ENCODE results near the gene ZC2HC1B. TPM values are rescaled to one million over a fixed set of nuclear protein-coding genes. Genes with fewer than 3 reads are reported as not detected.
A peak's percentile ranks its signal among the peaks of the same experiment; 100 is the strongest.
"Not testable (repeated sequence)": the region's sequence is repeated elsewhere in the genome, so short reads cannot be mapped to it uniquely, and the experiment has no call there.

The ZC2HC1B gene
- total RNA-seq, 1 experiment from 2014 or later = not detected

DNA sequence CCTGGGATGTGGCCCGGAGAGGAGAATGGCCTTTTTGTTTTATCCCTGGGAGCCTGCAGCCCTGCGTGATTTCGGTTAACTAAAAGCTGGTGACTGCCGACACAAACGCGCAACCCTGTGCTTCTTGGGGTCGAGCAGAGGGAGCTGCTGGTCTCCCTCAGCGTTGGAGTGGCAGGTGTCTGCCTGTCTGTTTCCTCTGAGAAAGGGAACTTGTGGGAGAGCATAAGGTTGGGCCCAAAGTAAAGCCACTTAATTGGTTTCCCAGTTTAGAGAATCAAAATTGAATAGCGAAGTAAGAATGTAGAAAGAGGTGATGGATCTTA is 20.6 kb upstream of the ZC2HC1B start:
- ChIA-PET CTCF (interaction anchor here (1.1 to 1.8 kb wide), 3 partner anchors 170 to 273 kb away, joined by 5 read pairs; no protein-coding TSS in a partner anchor), POLR2A (interaction anchor here (0.7 to 3.1 kb wide), 19 partner anchors 9 to 275 kb away, joined by 3 to 48 read pairs (median 4); partner anchors contain the start of genes PHACTR2, PLAGL1 and SF3B5)
- BruUV-seq (replicated peaks) = no TSS peak
- Mint-ChIP-seq H3K27ac (ENCODE audit: low read depth, unreplicated experiment) (peak overlapping the region; percentile 95), H3K36me3 (ENCODE audit: insufficient read depth, unreplicated experiment) (peaks cover 52% of the 10 kb centered on the region), H3K9me3 (ENCODE audit: unreplicated experiment) (no peaks in the 10 kb centered on the region), H3K4me1 (ENCODE audit: insufficient read depth, unreplicated experiment) (no peaks in the 10 kb centered on the region), H3K4me3 (ENCODE audit: unreplicated experiment) (peak overlapping the region; percentile 96), H3K27me3 (ENCODE audit: insufficient read depth, unreplicated experiment) (no peaks in the 10 kb centered on the region)
- TF ChIP-seq, protein P1, sequence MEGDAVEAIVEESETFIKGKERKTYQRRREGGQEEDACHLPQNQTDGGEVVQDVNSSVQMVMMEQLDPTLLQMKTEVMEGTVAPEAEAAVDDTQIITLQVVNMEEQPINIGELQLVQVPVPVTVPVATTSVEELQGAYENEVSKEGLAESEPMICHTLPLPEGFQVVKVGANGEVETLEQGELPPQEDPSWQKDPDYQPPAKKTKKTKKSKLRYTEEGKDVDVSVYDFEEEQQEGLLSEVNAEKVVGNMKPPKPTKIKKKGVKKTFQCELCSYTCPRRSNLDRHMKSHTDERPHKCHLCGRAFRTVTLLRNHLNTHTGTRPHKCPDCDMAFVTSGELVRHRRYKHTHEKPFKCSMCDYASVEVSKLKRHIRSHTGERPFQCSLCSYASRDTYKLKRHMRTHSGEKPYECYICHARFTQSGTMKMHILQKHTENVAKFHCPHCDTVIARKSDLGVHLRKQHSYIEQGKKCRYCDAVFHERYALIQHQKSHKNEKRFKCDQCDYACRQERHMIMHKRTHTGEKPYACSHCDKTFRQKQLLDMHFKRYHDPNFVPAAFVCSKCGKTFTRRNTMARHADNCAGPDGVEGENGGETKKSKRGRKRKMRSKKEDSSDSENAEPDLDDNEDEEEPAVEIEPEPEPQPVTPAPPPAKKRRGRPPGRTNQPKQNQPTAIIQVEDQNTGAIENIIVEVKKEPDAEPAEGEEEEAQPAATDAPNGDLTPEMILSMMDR (IDR thresholded peaks at IDR 0.05; ENCODE audit: unreplicated experiment) = no peak
- intact Hi-C loops (cut with micrococcal nuclease) = loop anchor here (1.0 to 10.0 kb wide), 3 partner anchors 161 to 268 kb away; partner anchors contain the start of genes PHACTR2 and PLAGL1
- DNase-seq (ENCODE audit: unreplicated experiment) = no peak

DNA sequence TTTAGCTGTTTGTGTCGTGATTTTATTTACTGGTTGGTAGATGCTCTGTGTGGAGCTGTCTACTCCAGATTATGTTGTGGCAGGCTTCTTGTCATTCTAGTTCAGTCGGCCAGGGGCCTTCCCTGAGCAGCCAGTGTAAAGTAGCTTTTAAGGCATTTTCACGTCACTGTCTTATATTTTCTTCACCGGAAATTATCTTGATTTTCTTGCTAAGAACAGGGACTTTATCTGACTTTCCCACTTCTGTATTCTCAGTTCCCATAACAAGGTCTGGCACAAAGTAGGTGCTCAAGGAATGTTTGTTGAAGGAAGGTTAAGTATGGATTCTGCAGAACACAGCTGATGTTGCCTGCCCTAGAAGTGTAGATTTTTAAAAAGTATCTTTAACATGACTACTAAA is 20.3 kb upstream of the ZC2HC1B start:
- BruUV-seq (replicated peaks) = no TSS peak
- peaks cover 55% of the 10 kb centered on the region for H3K36me3 Mint-ChIP-seq (ENCODE audit: insufficient read depth, unreplicated experiment)

DNA sequence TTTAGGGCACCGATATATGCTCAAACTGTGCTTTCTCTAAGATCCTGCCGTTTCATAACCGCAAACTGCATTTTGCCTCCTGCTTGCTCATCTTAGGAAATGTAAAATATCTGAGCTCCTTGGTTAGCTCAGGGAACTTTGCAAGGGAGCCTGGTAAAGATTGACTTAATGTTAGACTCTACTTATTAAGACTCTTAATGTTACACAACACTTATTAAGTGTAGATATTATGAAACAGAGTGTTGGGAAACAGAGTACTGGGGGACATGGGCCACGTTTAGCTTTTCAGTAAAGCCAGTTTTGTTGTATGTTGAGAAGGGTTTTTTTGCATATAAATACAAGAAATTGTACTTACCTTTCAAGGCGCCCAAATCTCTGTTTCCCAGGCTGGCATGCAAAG is 19.2 kb upstream of the ZC2HC1B start:
- Mint-ChIP-seq H3K4me1 (ENCODE audit: insufficient read depth, unreplicated experiment) (no peaks in the 10 kb centered on the region), H3K36me3 (ENCODE audit: insufficient read depth, unreplicated experiment) (peaks cover 65% of the 10 kb centered on the region), H3K27ac (ENCODE audit: low read depth, unreplicated experiment) (no peak overlapping the region), H3K27me3 (ENCODE audit: insufficient read depth, unreplicated experiment) (no peaks in the 10 kb centered on the region), H3K4me3 (ENCODE audit: unreplicated experiment) (no peak overlapping the region), H3K9me3 (ENCODE audit: unreplicated experiment) (no peaks in the 10 kb centered on the region)
- BruUV-seq (replicated peaks) = no TSS peak
- TF ChIP-seq, protein P1 (IDR thresholded peaks at IDR 0.05; ENCODE audit: unreplicated experiment) = no peak
- DNase-seq (ENCODE audit: unreplicated experiment) = no peak
- POLR2A ChIA-PET = interaction anchor here (1.5 to 3.1 kb wide), 3 partner anchors 9 to 167 kb away, joined by 4 to 48 read pairs (median 8); partner anchors contain the start of gene PHACTR2
- intact Hi-C loops (cut with micrococcal nuclease) = loop anchor here (10.0 kb wide), 1 partner anchor 160 kb away; the partner anchor contains the start of gene PLAGL1
- CTCF ChIA-PET = interaction anchor here (1.3 to 1.9 kb wide), 3 partner anchors 17 to 269 kb away, joined by 3 to 5 read pairs (median 5); no protein-coding TSS in a partner anchor

More for the DNA sequence above, 20.3 kb upstream of the ZC2HC1B start:
- H3K4me1 Mint-ChIP-seq (ENCODE audit: insufficient read depth, unreplicated experiment) = no peaks in the 10 kb centered on the region
- H3K9me3 Mint-ChIP-seq (ENCODE audit: unreplicated experiment) = no peaks in the 10 kb centered on the region
- H3K4me3 Mint-ChIP-seq (ENCODE audit: unreplicated experiment) = peak overlapping the region; percentile 96
- H3K27ac Mint-ChIP-seq (ENCODE audit: low read depth, unreplicated experiment) = peak overlapping the region; percentile 95
- ChIA-PET CTCF (interaction anchor here (1.1 to 1.9 kb wide), 4 partner anchors 18 to 273 kb away, joined by 3 to 5 read pairs (median 5); no protein-coding TSS in a partner anchor), POLR2A (interaction anchor here (0.7 to 3.1 kb wide), 14 partner anchors 9 to 624 kb away, joined by 3 to 48 read pairs (median 4); partner anchors contain the start of genes PHACTR2 and SF3B5)
- intact Hi-C loops (cut with micrococcal nuclease) = loop anchor here (10.0 kb wide), 1 partner anchor 161 kb away; the partner anchor contains the start of gene PLAGL1
- peak; percentile 10 for DNase-seq (ENCODE audit: unreplicated experiment)
- TF ChIP-seq, protein P1 (IDR thresholded peaks at IDR 0.05; ENCODE audit: unreplicated experiment) = no peak
- no peaks in the 10 kb centered on the region for H3K27me3 Mint-ChIP-seq (ENCODE audit: insufficient read depth, unreplicated experiment)

DNA sequence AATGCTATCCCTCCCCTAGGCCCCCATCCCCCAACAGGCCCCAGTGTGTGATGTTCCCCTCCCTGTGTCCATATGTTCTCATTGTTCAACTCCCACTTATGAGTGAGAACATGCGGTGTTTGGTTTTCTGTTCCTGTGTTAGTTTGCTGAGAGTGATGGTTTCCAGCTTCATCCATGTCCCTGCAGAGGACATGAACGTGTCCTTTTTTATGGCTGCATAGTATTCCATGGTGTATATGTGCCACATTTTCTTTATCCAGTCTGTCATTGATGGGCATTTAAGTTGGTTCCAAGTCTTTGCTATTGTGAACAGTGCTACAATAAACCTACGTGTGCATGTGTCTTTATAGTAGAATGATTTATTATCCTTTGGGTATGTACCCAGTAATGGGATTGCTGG is 12.6 kb upstream of the ZC2HC1B start:
- intact Hi-C loops (cut with micrococcal nuclease); BruUV-seq (replicated peaks); DNase-seq (ENCODE audit: unreplicated experiment); H3K4me3 Mint-ChIP-seq (ENCODE audit: unreplicated experiment); H3K27me3 Mint-ChIP-seq (ENCODE audit: insufficient read depth, unreplicated experiment); H3K4me1 Mint-ChIP-seq (ENCODE audit: insufficient read depth, unreplicated experiment); H3K27ac Mint-ChIP-seq (ENCODE audit: low read depth, unreplicated experiment); CTCF ChIA-PET: not testable (repeated sequence)
- peaks cover 99% of the 10 kb centered on the region for H3K36me3 Mint-ChIP-seq (ENCODE audit: insufficient read depth, unreplicated experiment)
- H3K9me3 Mint-ChIP-seq (ENCODE audit: unreplicated experiment) = peaks cover 10% of the 10 kb centered on the region
- POLR2A ChIA-PET = interaction anchor here (0.6 kb wide), 1 partner anchor 99 kb away, joined by 3 read pairs; no protein-coding TSS in a partner anchor

DNA sequence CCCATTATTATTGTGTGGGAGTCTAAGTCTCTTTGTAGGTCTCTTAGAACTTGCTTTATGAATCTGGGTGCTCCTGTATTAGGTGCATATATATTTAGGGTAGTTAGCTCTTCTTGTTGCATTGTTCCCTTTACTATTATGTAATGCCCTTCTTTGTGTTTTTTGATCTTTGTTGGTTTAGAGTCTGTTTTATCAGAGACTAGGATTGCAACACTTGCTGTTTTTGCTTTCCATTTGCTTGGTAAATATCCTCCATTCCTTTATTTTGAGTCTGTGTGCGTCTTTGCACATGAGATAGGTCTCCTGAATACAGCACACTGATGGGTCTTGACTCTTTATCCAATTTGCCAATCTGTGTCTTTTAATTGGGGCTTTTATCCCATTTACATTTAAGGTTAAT is 9.2 kb upstream of the ZC2HC1B start:
- H3K27me3 Mint-ChIP-seq (ENCODE audit: insufficient read depth, unreplicated experiment); BruUV-seq (replicated peaks); CTCF ChIA-PET; H3K4me3 Mint-ChIP-seq (ENCODE audit: unreplicated experiment); DNase-seq (ENCODE audit: unreplicated experiment); intact Hi-C loops (cut with micrococcal nuclease); H3K4me1 Mint-ChIP-seq (ENCODE audit: insufficient read depth, unreplicated experiment); H3K27ac Mint-ChIP-seq (ENCODE audit: low read depth, unreplicated experiment): not testable (repeated sequence)
- Mint-ChIP-seq H3K9me3 (ENCODE audit: unreplicated experiment) (peaks cover 10% of the 10 kb centered on the region), H3K36me3 (ENCODE audit: insufficient read depth, unreplicated experiment) (peaks cover 100% of the 10 kb centered on the region)
- POLR2A ChIA-PET = interaction anchor here (1.9 kb wide), 1 partner anchor 11 kb away, joined by 8 read pairs; the partner anchor contains the start of gene LTV1

DNA sequence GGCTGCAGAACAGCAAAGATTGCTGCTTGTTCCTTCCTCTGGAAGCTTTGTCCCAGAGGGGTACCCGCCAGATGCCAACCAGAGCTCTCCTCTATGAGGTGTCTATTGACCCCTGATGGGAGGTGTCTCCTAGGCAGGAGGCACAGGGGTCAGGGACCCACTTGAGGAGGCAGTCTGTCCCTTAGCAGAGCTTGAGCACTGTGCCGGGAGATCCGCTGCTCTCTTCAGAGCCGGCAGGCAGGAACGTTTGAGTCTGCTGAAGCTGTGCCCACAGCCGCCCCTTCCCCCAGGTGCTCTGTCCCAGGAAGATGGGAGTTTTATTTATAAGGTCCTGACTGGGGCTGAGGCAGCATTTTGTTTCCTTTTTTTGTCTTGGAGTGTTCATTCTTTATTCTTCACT is 7.5 kb upstream of the ZC2HC1B start:
- peaks cover 100% of the 10 kb centered on the region for H3K36me3 Mint-ChIP-seq (ENCODE audit: insufficient read depth, unreplicated experiment)
- H3K27me3 Mint-ChIP-seq (ENCODE audit: insufficient read depth, unreplicated experiment); BruUV-seq (replicated peaks); H3K4me3 Mint-ChIP-seq (ENCODE audit: unreplicated experiment); POLR2A ChIA-PET; intact Hi-C loops (cut with micrococcal nuclease); H3K4me1 Mint-ChIP-seq (ENCODE audit: insufficient read depth, unreplicated experiment); H3K27ac Mint-ChIP-seq (ENCODE audit: low read depth, unreplicated experiment); DNase-seq (ENCODE audit: unreplicated experiment): not testable (repeated sequence)
- CTCF ChIA-PET = interaction anchor here (0.6 kb wide), 2 partner anchors 34 to 275 kb away, joined by 3 to 6 read pairs; no protein-coding TSS in a partner anchor
- H3K9me3 Mint-ChIP-seq (ENCODE audit: unreplicated experiment) = peaks cover 10% of the 10 kb centered on the region
